ENCODE data around the gene DLGAP1. TPM values are rescaled to one million over a fixed set of nuclear protein-coding genes. Genes with fewer than 3 reads are reported as not detected.

DLGAP1 gene
- total RNA-seq, 2 experiments from 2014 or later: 0.31 to 0.36 TPM

DNA sequence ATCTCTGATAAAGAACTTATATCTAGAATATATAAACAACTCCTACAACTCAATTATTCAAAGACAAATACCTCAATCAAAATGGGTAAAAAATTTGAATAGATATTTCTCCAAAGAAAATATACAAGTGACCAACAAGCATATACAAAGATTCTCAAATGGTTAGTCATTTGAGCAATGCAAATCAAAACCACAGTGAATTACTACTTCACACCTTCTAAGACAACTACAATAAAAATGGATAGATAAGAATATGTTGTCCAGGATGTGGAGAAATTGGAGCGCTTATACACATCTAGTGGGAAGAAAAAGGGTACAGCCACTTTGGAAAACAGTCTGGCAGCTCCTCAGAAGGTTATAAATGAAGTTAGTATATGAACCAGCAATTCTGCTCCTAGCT, 672.2 kb downstream of the DLGAP1 start:
- H3K9me3 Mint-ChIP-seq: no peaks in the 10 kb centered on the region
- ChIA-PET POLR2A (no interaction called here), CTCF (interaction anchor here (1.0 kb wide), 1 partner anchor 18 kb away, joined by 3 read pairs; no protein-coding TSS in a partner anchor)
- no peak overlapping the region for H3K27ac ChIP-seq (ENCODE audit: low read depth in 1 of 2, low read length in 2 of 2)
- ATAC-seq (ENCODE audit: poor library complexity) (no peak), DNase-seq (no peak)
- H3K36me3 ChIP-seq (ENCODE audit: insufficient read depth, low read length): no peaks in the 10 kb centered on the region
- peaks cover 24% of the 10 kb centered on the region for H3K27me3 Mint-ChIP-seq
- H3K9me3 ChIP-seq (ENCODE audit: control insufficient read depth in 1 of 2, insufficient read depth in 1 of 2, low read length in 2 of 2): peaks cover 0 to 9% of the 10 kb centered on the region in 2 experiments
- TF ChIP-seq, protein P1, sequence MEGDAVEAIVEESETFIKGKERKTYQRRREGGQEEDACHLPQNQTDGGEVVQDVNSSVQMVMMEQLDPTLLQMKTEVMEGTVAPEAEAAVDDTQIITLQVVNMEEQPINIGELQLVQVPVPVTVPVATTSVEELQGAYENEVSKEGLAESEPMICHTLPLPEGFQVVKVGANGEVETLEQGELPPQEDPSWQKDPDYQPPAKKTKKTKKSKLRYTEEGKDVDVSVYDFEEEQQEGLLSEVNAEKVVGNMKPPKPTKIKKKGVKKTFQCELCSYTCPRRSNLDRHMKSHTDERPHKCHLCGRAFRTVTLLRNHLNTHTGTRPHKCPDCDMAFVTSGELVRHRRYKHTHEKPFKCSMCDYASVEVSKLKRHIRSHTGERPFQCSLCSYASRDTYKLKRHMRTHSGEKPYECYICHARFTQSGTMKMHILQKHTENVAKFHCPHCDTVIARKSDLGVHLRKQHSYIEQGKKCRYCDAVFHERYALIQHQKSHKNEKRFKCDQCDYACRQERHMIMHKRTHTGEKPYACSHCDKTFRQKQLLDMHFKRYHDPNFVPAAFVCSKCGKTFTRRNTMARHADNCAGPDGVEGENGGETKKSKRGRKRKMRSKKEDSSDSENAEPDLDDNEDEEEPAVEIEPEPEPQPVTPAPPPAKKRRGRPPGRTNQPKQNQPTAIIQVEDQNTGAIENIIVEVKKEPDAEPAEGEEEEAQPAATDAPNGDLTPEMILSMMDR (IDR thresholded peaks at IDR 0.05): no peak
- no peaks in the 10 kb centered on the region for H3K4me1 ChIP-seq (ENCODE audit: insufficient read depth, low read length)
- no peaks in the 10 kb centered on the region for H3K4me1 Mint-ChIP-seq (ENCODE audit: low read depth)
- peaks cover 0 to 2% of the 10 kb centered on the region in 2 experiments for H3K27me3 ChIP-seq (ENCODE audit: control insufficient read depth in 1 of 2, insufficient read depth in 2 of 2, low read length in 2 of 2)
- no peak overlapping the region for H3K27ac Mint-ChIP-seq
- H3K4me3 Mint-ChIP-seq: no peak overlapping the region
- H3K4me3 ChIP-seq (ENCODE audit: low read length): no peak overlapping the region
- no peaks in the 10 kb centered on the region for H3K36me3 Mint-ChIP-seq (ENCODE audit: low read depth)
- intact Hi-C loops (cut with DNase I, micrococcal nuclease): no loop called here

GRCh38 chr18:3777719-3778118, 677.4 kb downstream of the DLGAP1 start:
- no peaks in the 10 kb centered on the region for H3K27me3 ChIP-seq (ENCODE audit: control insufficient read depth in 1 of 2, insufficient read depth in 2 of 2, low read length in 2 of 2)
- Mint-ChIP-seq H3K4me3 (no peak overlapping the region), H3K27ac (no peak overlapping the region), H3K9me3 (no peaks in the 10 kb centered on the region), H3K4me1 (ENCODE audit: low read depth) (no peaks in the 10 kb centered on the region), H3K27me3 (peaks cover under 1% of the 10 kb centered on the region), H3K36me3 (ENCODE audit: low read depth) (no peaks in the 10 kb centered on the region)
- intact Hi-C loops (cut with DNase I, micrococcal nuclease): no loop called here
- no peaks in the 10 kb centered on the region for H3K4me1 ChIP-seq (ENCODE audit: insufficient read depth, low read length)
- DNase-seq (no peak), ATAC-seq (ENCODE audit: poor library complexity) (no peak)
- ChIA-PET CTCF (no interaction called here), POLR2A (no interaction called here)
- no peak overlapping the region for H3K4me3 ChIP-seq (ENCODE audit: low read length)
- H3K9me3 ChIP-seq (ENCODE audit: control insufficient read depth in 1 of 2, insufficient read depth in 1 of 2, low read length in 2 of 2): no peaks in the 10 kb centered on the region
- H3K27ac ChIP-seq (ENCODE audit: low read depth in 1 of 2, low read length in 2 of 2): no peak overlapping the region
- no peaks in the 10 kb centered on the region for H3K36me3 ChIP-seq (ENCODE audit: insufficient read depth, low read length)
- TF ChIP-seq, protein P1 (IDR thresholded peaks at IDR 0.05): no peak

- intact Hi-C loops (cut with DNase I, micrococcal nuclease): no loop called here
- ChIA-PET POLR2A (no interaction called here), CTCF (no interaction called here)
Measured at GRCh38 chr18:3777122-3777521, 678.0 kb downstream of the DLGAP1 start.

More at GRCh38 chr18:3777122-3777521, 678.0 kb downstream of the DLGAP1 start:
- no peaks in the 10 kb centered on the region for H3K9me3 ChIP-seq (ENCODE audit: control insufficient read depth in 1 of 2, insufficient read depth in 1 of 2, low read length in 2 of 2)
- no peaks in the 10 kb centered on the region for H3K36me3 Mint-ChIP-seq (ENCODE audit: low read depth)
- TF ChIP-seq, protein P1 (IDR thresholded peaks at IDR 0.05): no peak
- no peaks in the 10 kb centered on the region for H3K9me3 Mint-ChIP-seq
- no peak overlapping the region for H3K27ac Mint-ChIP-seq
- no peak for DNase-seq
- H3K27me3 ChIP-seq (ENCODE audit: control insufficient read depth in 1 of 2, insufficient read depth in 2 of 2, low read length in 2 of 2): no peaks in the 10 kb centered on the region
- H3K4me1 Mint-ChIP-seq (ENCODE audit: low read depth): no peaks in the 10 kb centered on the region
- H3K4me3 ChIP-seq (ENCODE audit: low read length): no peak overlapping the region
- no peak overlapping the region for H3K4me3 Mint-ChIP-seq
- H3K36me3 ChIP-seq (ENCODE audit: insufficient read depth, low read length): no peaks in the 10 kb centered on the region
- H3K27ac ChIP-seq (ENCODE audit: low read depth in 1 of 2, low read length in 2 of 2): no peak overlapping the region
- H3K27me3 Mint-ChIP-seq: no peaks in the 10 kb centered on the region
- ATAC-seq (ENCODE audit: poor library complexity): no peak
- no peaks in the 10 kb centered on the region for H3K4me1 ChIP-seq (ENCODE audit: insufficient read depth, low read length)

Data from CD4-positive, alpha-beta T cell (primary cell).